Mucosa of stomach (tissue), 1 donor: ENCODE data around the gene CCDC93.

Source experiments
- H3K27me3 ChIP-seq: one replicate; pipeline ENCODE4 v1.7.0; 2013; ENCODE audit warnings: mild to moderate bottlenecking, low read length; ENCODE audit not compliant: control insufficient read depth, insufficient read depth
- H3K36me3 ChIP-seq: one replicate; pipeline ENCODE4 v1.7.0; 2013; ENCODE audit warnings: low read length; ENCODE audit not compliant: control insufficient read depth, insufficient read depth
- H3K4me1 ChIP-seq: one replicate; pipeline ENCODE4 v1.7.0; 2013; ENCODE audit warnings: mild to moderate bottlenecking, low read length; ENCODE audit not compliant: control insufficient read depth, insufficient read depth
- H3K4me3 ChIP-seq: one replicate; pipeline ENCODE4 v1.7.0; 2013; ENCODE audit warnings: low read length
- H3K9ac ChIP-seq: one replicate; pipeline ENCODE4 v1.7.0; 2013; ENCODE audit warnings: mild to moderate bottlenecking, low read length, moderate library complexity
- H3K9me3 ChIP-seq: one replicate; pipeline ENCODE4 v1.7.0; 2013; ENCODE audit warnings: mild to moderate bottlenecking, low read length, moderate library complexity; ENCODE audit not compliant: control insufficient read depth
- donor health status: Pancreatic carcinoma.

CCDC93 gene

DNA sequence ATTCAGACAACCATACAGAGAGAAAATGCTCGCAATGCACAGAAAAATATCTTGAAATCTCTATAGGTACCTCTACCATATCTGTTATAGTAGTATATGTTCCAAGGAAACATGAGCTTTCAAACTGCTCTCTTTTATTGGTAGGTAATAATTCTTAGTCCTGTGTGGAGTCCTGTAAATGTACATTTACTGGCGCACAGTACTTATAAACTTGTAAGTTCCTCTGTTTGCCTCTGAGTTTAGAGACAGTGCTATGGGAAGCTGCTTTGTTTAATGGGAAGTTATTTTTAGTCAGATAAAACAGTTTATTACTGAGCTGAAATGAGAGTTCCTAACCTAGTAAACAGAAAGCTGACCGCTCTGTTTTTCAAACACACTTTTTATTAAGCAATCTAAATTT lies 52.7 kb downstream of the CCDC93 start:
- Histone ChIP-seq H3K9me3 (no peaks in the 10 kb centered on the region), H3K4me3 (no peak overlapping the region), H3K27me3 (no peaks in the 10 kb centered on the region), H3K9ac (no peak overlapping the region), H3K4me1 (peaks cover 10% of the 10 kb centered on the region), H3K36me3 (no peaks in the 10 kb centered on the region)

DNA sequence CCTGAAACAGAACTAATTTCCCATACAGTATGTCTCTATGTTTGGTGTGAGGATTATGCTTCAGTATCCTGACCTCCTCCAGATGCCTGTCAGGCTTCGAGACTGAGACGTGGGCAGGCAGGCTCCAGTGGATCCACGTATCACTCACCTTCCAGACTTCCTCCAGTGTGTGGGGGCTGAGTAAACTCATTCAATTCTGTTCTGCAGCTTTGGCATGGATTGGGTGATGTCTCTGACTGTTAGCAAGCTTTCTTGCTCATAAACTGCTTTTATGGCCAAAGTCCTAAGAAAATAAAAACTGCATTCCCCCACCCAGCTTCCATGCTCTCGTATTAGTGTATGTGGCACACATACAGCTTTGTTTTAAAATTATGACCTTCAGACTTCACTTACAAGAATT lies 53.6 kb downstream of the CCDC93 start:
- no peaks in the 10 kb centered on the region for H3K27me3 ChIP-seq
- no peak overlapping the region for H3K9ac ChIP-seq
- H3K9me3 ChIP-seq = no peaks in the 10 kb centered on the region
- H3K4me3 ChIP-seq = no peak overlapping the region
- H3K36me3 ChIP-seq = no peaks in the 10 kb centered on the region
- peaks cover 10% of the 10 kb centered on the region for H3K4me1 ChIP-seq

GRCh38 chr2:117958186-117958585 lies 55.7 kb downstream of the CCDC93 start:
- Histone ChIP-seq H3K9ac (no peak overlapping the region), H3K4me1 (peaks cover 10% of the 10 kb centered on the region), H3K4me3 (no peak overlapping the region), H3K9me3 (no peaks in the 10 kb centered on the region), H3K27me3 (no peaks in the 10 kb centered on the region), H3K36me3 (no peaks in the 10 kb centered on the region)

DNA sequence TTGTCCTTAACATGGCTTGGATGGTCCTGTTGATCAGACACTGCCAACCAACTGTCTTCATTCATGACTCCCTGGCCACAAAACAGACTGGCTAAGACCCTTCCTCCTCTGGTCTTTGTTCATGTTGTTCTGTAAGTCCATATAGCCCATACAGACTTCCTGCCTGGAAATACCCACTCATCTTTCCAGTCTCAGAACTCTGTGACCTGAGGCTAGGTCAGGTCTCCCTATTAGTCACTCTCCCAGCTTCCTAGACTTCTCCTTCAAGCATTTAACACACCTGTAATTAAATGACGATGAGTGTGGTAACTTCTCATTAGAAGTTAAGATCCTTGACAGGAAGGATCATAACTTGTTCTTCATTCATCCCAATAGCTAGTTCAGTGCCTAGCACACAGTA lies 56.3 kb downstream of the CCDC93 start:
- Histone ChIP-seq H3K9me3 (no peaks in the 10 kb centered on the region), H3K36me3 (no peaks in the 10 kb centered on the region), H3K4me3 (no peak overlapping the region), H3K4me1 (peaks cover 10% of the 10 kb centered on the region), H3K9ac (no peak overlapping the region), H3K27me3 (no peaks in the 10 kb centered on the region)

- H3K36me3 ChIP-seq = no peaks in the 10 kb centered on the region
Observed at GRCh38 chr2:117956036-117956796, 57.7 kb downstream of the CCDC93 start.

GRCh38 chr2:117953231-117953630 lies 60.6 kb downstream of the CCDC93 start:
- Histone ChIP-seq H3K9ac (no peak overlapping the region), H3K36me3 (no peaks in the 10 kb centered on the region), H3K4me3 (no peak overlapping the region), H3K4me1 (peaks cover 7% of the 10 kb centered on the region), H3K9me3 (no peaks in the 10 kb centered on the region), H3K27me3 (no peaks in the 10 kb centered on the region)

More at GRCh38 chr2:117956036-117956796, 57.7 kb downstream of the CCDC93 start:
- H3K4me3 ChIP-seq = no peak overlapping the region
- H3K27me3 ChIP-seq = no peaks in the 10 kb centered on the region
- peaks cover 10% of the 10 kb centered on the region for H3K4me1 ChIP-seq
- no peaks in the 10 kb centered on the region for H3K9me3 ChIP-seq
- no peak overlapping the region for H3K9ac ChIP-seq

DNA sequence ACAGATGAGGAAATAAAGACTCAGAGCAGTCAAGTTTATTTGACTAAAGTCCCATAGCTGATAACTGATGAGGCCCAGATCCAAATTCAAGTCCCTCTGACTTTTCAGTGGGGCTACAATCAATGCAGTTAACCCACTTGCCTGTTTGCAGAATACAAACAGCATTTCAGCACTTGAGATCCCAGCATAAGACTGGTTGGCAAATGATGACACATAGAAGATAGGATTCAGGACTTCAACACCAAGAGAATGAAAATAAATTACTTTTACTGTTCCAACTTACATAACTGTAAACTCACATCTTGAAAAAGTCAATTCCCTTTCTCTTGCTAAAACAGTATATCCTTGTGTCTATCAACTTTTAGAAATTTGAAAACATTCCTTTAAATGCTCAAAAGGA lies 61.2 kb downstream of the CCDC93 start:
- Histone ChIP-seq H3K36me3 (no peaks in the 10 kb centered on the region), H3K4me1 (peaks cover 2% of the 10 kb centered on the region), H3K9me3 (no peaks in the 10 kb centered on the region), H3K9ac (no peak overlapping the region), H3K4me3 (no peak overlapping the region), H3K27me3 (no peaks in the 10 kb centered on the region)

GRCh38 chr2:117952228-117952627 lies 61.6 kb downstream of the CCDC93 start:
- Histone ChIP-seq H3K36me3 (no peaks in the 10 kb centered on the region), H3K9me3 (no peaks in the 10 kb centered on the region)

DNA sequence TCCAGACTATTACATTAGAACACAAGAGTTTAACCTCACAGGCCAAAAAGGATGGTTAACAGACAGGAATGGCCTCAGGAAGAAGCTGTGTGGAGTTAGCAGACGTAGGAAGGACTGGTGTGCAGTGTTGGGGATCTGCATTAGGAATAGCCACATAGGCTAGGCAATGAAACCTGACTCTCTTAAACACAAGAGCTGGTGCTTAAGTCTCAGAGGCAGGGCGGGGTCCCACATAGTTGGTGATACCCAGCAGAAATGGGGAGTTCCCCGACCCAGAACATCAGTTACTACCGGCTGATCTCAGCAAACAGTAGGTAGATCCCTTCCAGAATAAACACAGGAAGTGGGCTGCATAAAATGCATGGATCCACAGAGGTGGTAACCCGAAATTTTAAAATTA lies 64.1 kb downstream of the CCDC93 start:
- no peaks in the 10 kb centered on the region for H3K27me3 ChIP-seq
- no peak overlapping the region for H3K4me3 ChIP-seq
- H3K9ac ChIP-seq = no peak overlapping the region
- no peaks in the 10 kb centered on the region for H3K36me3 ChIP-seq
- H3K4me1 ChIP-seq = no peaks in the 10 kb centered on the region
- no peaks in the 10 kb centered on the region for H3K9me3 ChIP-seq

More at GRCh38 chr2:117952228-117952627, 61.6 kb downstream of the CCDC93 start:
- Histone ChIP-seq H3K4me1 (no peaks in the 10 kb centered on the region), H3K9ac (no peak overlapping the region), H3K4me3 (no peak overlapping the region), H3K27me3 (no peaks in the 10 kb centered on the region)

- Histone ChIP-seq H3K4me1 (no peaks in the 10 kb centered on the region), H3K27me3 (no peaks in the 10 kb centered on the region), H3K9ac (no peak overlapping the region), H3K36me3 (no peaks in the 10 kb centered on the region), H3K4me3 (no peak overlapping the region), H3K9me3 (no peaks in the 10 kb centered on the region)
Observed at GRCh38 chr2:117948615-117949014, 65.3 kb downstream of the CCDC93 start.

DNA sequence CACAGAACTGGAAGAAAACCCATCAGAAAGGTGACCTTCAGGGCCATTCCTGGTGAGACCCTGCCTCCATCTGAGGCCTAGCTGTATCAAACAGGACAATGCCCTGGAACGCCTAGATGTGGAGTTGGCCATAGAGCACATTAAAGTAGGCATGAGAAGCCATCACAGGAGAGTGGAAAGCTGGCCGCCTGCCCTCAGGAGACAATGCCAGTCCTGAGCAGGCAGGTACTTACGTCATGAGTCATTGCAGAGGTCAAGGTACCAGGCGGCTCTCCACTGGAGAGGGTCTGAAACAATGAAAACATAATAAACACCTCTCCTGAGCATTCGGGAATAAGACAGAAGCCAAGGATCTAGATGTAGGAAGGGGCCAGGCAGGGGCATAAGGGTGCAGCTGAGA lies 68.6 kb downstream of the CCDC93 start:
- H3K9me3 ChIP-seq = no peaks in the 10 kb centered on the region
- no peaks in the 10 kb centered on the region for H3K36me3 ChIP-seq
- no peaks in the 10 kb centered on the region for H3K4me1 ChIP-seq
- H3K4me3 ChIP-seq = no peak overlapping the region
- H3K27me3 ChIP-seq = no peaks in the 10 kb centered on the region
- H3K9ac ChIP-seq = no peak overlapping the region

- Histone ChIP-seq H3K36me3 (no peaks in the 10 kb centered on the region), H3K4me3 (no peak overlapping the region), H3K9me3 (no peaks in the 10 kb centered on the region), H3K4me1 (no peaks in the 10 kb centered on the region), H3K27me3 (no peaks in the 10 kb centered on the region), H3K9ac (no peak overlapping the region)
Observed at GRCh38 chr2:117944816-117945215, 69.1 kb downstream of the CCDC93 start.
